EH (cell line): Measurements from ENCODE around the gene ZNF746.

Source experiments
- DNase-seq: peaks from one replicate; pipeline ENCODE4 v3.0.0-alpha.2; 2015; ENCODE audit warnings: low read depth

Gene ZNF746

GRCh38 chr7:149490083-149490760 lies 7.4 kb downstream of the ZNF746 start:
- no peak for DNase-seq

DNA sequence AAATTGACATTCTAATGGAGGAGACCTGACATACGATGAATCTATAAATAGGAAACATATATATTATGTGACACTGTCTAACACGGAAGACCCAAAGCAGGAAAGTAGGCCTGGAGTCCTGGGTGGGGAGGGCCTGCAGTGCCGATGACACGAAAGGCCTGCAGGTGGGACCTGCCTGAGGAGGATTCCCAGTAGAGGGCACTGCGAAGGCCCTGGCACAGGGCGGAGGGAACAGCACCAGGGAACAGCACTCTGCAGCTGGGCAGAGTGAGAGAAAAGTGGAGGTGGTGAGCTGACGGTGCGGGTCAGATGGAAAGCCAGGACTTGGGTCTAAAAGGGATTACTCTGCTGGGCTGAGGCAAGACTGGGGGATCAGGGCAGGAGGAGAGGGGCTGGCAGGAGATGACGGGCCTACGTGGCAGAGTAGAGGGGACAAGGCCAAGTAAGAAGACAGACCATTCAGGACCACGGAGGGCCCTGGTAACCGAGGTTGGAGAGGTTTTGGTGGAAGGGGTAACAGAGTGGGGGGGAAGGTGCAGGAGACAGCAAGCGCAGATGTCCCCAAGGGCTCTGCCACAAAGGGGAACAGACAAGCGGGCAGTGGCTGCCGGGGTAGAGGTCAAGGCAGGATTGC lies 8.1 kb downstream of the ZNF746 start:
- no peak for DNase-seq

DNA sequence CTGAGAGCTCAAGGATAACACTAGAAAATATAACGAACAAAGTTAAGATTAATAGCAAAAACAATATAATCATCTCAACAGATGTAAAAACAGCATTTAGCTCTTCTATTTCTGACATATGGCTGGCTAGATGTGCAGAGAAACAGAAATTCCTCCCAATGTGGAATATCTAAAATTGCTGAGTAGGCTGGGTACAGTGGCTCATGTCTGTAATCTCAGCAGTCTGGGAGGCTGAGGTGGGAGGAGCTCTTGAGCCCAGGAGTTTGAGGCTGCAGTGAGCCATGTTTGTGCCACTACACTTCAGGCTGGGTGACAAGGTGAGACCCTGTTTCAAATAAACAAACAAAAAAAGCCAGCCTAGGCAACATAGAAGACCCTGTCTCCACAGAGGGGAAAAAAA lies 18.0 kb downstream of the ZNF746 start:
- no peak for DNase-seq

GRCh38 chr7:149478754-149479153 lies 18.9 kb downstream of the ZNF746 start:
- no peak for DNase-seq

- no peak for DNase-seq
Observed at GRCh38 chr7:149477494-149478443, 19.8 kb downstream of the ZNF746 start.

DNA sequence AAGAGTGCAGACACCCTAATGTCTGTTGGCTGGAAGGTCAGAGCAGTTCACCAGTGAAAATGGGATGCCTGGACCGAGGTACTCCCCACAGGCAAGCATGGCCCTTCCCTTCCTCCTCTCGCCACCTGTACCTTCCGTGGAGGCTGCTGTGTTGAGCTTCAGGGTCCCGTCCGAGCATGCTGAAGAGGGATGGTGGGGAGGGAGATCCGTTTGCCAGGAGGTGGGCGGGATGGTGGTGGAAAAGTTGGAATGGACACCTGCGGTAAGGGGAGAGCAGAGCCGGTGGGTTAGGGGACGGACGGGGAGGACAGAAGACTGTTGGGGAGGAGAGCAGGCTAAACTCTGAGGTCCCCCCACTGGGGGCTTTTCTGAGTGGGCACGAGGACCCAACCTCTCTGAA lies 20.8 kb downstream of the ZNF746 start:
- DNase-seq, result no peak

- no peak for DNase-seq
Observed at GRCh38 chr7:149475121-149476045, 22.2 kb downstream of the ZNF746 start.

GRCh38 chr7:149474309-149475120 lies 23.1 kb downstream of the ZNF746 start:
- DNase-seq, result no peak

DNA sequence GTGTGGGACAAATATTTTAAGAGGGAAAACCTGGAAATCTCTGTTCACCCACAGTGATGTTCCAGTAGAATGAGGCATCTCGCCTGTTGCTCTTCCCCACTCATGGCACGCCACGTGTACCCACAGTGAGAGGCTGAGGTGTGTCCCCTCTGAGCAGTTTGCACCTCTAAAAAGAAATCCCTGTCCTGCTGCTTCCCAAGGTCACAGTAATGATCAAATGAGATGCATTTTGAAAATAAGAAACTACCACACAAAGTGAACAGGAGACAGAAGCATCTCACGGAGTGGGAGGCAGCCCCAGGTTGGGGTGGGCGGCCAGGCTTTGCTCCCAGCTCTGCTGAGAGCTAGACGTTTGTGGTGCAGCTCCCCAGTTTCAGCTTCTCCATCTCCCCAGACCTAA lies 24.4 kb downstream of the ZNF746 start:
- DNase-seq, result no peak

DNA sequence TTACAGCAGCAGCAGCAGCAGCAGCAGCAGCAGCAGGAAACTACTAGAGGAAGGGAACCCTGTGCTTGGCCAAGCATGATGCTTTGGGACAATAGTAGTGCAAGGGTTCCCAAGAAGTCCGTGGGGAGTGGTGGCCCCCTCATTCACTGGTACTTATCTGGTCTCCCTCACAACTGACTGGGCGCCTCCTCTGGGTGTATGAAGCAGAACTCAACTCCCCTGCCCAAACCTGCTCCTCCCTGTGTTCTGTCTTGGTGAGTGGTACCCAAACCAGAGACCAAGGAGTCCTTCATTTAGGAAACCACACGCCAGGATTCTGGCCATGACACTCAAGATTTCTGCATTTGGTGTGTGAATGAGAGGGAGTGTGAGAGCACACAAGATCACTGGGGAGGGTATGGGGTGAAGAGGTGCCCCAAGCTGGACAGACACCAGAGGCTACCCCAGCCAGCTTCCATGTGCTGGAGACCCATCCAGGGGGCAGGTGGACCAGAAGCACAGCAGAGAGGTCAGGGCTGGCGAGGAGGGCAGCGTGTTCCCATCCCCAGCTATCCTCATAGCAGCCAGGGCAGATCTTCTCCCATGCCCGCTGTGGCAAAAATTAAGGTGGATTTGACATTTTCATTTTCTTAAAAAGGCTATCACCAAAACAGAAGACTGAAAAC lies 26.2 kb downstream of the ZNF746 start:
- no peak for DNase-seq

DNA sequence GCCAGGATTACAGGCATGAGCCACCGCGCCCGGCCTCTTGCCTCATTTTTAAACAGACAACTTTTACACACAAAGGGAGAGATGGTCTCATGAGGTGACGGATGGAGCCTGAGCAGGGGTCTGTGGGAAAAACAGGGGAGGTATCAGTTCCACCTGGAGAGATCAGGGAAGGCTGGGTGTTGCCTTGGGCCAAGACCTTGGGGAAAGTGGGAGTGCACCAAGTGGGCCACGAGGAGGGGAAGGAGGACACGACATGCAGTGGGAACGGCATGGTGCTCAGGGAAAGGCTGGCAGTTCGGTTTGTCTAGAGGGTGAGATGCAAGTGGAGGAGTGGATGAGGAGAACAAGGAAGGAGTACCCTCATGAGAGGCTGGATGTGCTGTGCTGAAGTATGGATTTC lies 27.8 kb downstream of the ZNF746 start:
- no peak for DNase-seq

GRCh38 chr7:149468208-149468607 lies 29.4 kb downstream of the ZNF746 start:
- peak; percentile 2 for DNase-seq

DNA sequence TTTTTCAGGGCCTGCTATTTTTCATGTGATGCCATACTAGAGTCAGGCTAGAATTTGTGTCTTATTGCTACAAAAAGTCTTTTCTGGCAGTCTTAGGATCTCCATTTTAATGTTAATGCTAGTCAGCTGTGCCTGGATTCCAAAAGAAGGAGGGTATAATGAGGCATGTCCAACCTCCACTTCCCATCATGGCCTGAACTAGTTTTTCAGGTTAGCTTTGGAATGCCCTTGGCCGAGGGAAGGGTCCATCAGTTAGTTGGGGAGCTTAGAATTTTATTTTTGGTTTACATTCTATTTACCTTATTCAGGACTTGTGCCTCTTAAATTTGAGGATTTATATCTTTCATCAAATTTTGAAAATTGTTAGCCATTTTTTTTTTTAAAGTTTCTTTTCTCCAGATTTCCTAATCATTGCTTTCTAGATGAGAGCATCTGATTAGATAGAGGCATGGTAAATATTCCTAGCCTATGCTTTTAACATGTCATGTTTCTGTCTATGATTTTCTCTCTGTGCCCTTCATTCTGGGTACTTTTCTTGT lies 30.2 kb downstream of the ZNF746 start:
- DNase-seq, result no peak

DNA sequence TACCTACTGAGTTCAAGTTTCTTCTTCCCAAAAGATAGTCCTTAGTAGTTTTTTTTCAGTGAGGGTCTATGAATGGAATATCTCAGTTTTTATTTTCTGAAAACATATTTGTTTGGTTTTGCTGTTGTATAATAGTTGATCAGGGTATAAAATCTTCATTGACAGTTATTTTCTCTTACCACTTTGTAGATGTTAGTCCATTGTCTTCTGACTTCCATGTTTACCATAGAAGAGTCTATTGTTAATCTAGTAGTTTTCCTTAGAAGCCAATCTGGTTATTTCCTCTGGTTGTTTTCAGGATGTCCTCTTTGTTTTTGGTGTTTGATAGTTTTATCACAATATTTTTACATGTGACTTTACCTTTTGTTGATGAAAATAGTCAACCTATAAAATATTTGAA lies 31.2 kb downstream of the ZNF746 start:
- DNase-seq, result no peak

DNA sequence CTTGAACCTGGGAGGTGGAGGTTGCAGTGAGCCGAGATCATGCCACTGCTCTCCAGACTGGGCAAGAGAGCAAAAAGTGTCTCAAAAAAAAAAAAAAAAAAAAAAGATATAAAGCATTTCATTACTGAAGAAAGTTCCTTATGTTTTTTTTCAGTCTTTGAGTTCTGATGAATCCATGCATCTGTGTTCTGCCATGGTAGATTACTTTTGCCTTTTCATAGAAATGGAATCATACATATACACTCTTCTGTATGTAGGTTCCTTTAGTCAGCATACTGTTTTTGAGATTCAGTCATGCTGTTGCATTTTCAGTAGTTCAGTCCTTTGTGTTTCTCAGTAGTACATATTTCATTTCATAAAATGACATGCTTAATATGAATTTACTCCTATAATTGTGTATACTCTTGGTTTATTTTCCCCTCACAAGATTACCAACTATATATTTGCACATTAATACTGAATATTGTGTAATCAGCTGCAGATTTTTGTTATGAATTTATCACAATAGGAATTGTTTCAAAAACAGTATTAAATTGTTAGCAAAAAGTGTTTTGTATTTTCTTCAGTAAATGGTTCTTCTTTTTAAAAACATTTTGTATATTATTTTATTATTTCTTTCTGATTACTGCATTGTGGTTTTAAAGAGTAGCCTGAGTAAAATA lies 34.0 kb downstream of the ZNF746 start:
- DNase-seq, result no peak

- no peak for DNase-seq
Observed at GRCh38 chr7:149462101-149462520, 35.5 kb downstream of the ZNF746 start.

- peak; percentile 90 for DNase-seq
Observed at GRCh38 chr7:149460493-149461277, 36.9 kb downstream of the ZNF746 start, which contains the start of gene ZNF777. Gene ZNF777 (minus strand): TSS chr7:149461062. CDS start chr7:149456022, 5,040 bp downstream.
